Trophoblast cell (in vitro differentiated cells and primary cell): Measurements from ENCODE around the gene CACNA2D3.

ENCODE experiments used
- DNase-seq, 2 donors: peaks; one replicate each; pipeline ENCODE4 v3.0.0-alpha.2; 2016
- H2AFZ ChIP-seq: 2 replicates; pipeline ENCODE4 v1.6.1; 2013; ENCODE audit warnings: low read length, moderate library complexity, mild to moderate bottlenecking; ENCODE audit not compliant: insufficient read depth, poor library complexity
- H2AK5ac ChIP-seq: 2 replicates; pipeline ENCODE4 v1.6.1; 2013; ENCODE audit warnings: mild to moderate bottlenecking, low read length
- H2BK120ac ChIP-seq: 2 replicates; pipeline ENCODE4 v1.6.1; 2013; ENCODE audit warnings: low read length, mild to moderate bottlenecking, moderate library complexity; ENCODE audit not compliant: insufficient read depth, poor library complexity
- H2BK12ac ChIP-seq: 2 replicates; pipeline ENCODE4 v1.6.1; 2013; ENCODE audit warnings: mild to moderate bottlenecking, low read length, moderate library complexity
- H2BK5ac ChIP-seq: 2 replicates; pipeline ENCODE4 v1.6.1; 2013; ENCODE audit warnings: low read length, low read depth, moderate library complexity, mild to moderate bottlenecking; ENCODE audit not compliant: poor library complexity
- H3K14ac ChIP-seq: 2 replicates; pipeline ENCODE4 v1.6.1; 2013; ENCODE audit warnings: mild to moderate bottlenecking, low read length
- H3K18ac ChIP-seq: 2 replicates; pipeline ENCODE4 v1.6.1; 2013; ENCODE audit warnings: mild to moderate bottlenecking, low read length
- H3K23ac ChIP-seq: 2 replicates; pipeline ENCODE4 v1.6.1; 2013; ENCODE audit warnings: low read length
- H3K27ac ChIP-seq: 2 replicates; pipeline ENCODE4 v1.5.1; 2013; ENCODE audit warnings: low read depth, mild to moderate bottlenecking, inconsistent platforms, low read length, moderate library complexity
- H3K27me3 ChIP-seq: 2 replicates; pipeline ENCODE4 v1.6.1; 2013; ENCODE audit warnings: inconsistent platforms, mild to moderate bottlenecking, low read length, moderate library complexity; ENCODE audit not compliant: insufficient read depth
- H3K36me3 ChIP-seq, 2 experiments: 1 replicate in 1 of 2; 2 replicates in 1 of 2; pipeline ENCODE4 v1.6.1; 2013; ENCODE audit warnings: low read length in 2 of 2, mild to moderate bottlenecking in 2 of 2, moderate library complexity in 1 of 2; ENCODE audit not compliant: insufficient read depth in 2 of 2, control insufficient read depth in 1 of 2
- H3K4ac ChIP-seq: 2 replicates; pipeline ENCODE4 v1.6.1; 2013; ENCODE audit warnings: low read depth, mild to moderate bottlenecking, low read length, moderate library complexity
- H3K4me1 ChIP-seq, 2 experiments: 1 replicate in 1 of 2; 2 replicates in 1 of 2; pipeline ENCODE4 v1.6.1; 2013; ENCODE audit warnings: low read length in 2 of 2, mild to moderate bottlenecking in 2 of 2, moderate library complexity in 1 of 2; ENCODE audit not compliant: insufficient read depth in 2 of 2, control insufficient read depth in 1 of 2
- H3K4me2 ChIP-seq: 2 replicates; pipeline ENCODE4 v1.6.1; 2013; ENCODE audit warnings: inconsistent platforms, mild to moderate bottlenecking, low read length, moderate library complexity
- H3K4me3 ChIP-seq: 2 replicates; pipeline ENCODE4 v1.5.1; 2013; ENCODE audit warnings: mild to moderate bottlenecking, low read depth, low read length, inconsistent platforms
- H3K79me1 ChIP-seq: one replicate; pipeline ENCODE4 v1.6.1; 2013; ENCODE audit warnings: low read length
- H3K79me2 ChIP-seq: 2 replicates; pipeline ENCODE4 v1.6.1; 2013; ENCODE audit warnings: low read length, mild to moderate bottlenecking; ENCODE audit not compliant: control insufficient read depth, insufficient read depth, poor library complexity
- H3K9ac ChIP-seq: 2 replicates; pipeline ENCODE4 v1.6.1; 2013; ENCODE audit warnings: mild to moderate bottlenecking, low read length
- H3K9me3 ChIP-seq: 2 replicates; pipeline ENCODE4 v1.6.1; 2013; ENCODE audit warnings: low read depth, mild to moderate bottlenecking, control low read depth, inconsistent platforms, low read length; ENCODE audit not compliant: insufficient read depth
- H4K12ac ChIP-seq: 2 replicates; pipeline ENCODE4 v1.6.1; 2013; ENCODE audit warnings: low read depth, mild to moderate bottlenecking, low read length, moderate library complexity
- H4K8ac ChIP-seq: 2 replicates; pipeline ENCODE4 v1.6.1; 2013; ENCODE audit warnings: low read depth, mild to moderate bottlenecking, low read length, moderate library complexity
- H4K91ac ChIP-seq: one replicate; pipeline ENCODE4 v1.6.1; 2013; ENCODE audit warnings: low read depth, mild to moderate bottlenecking, low read length, moderate library complexity
- WGBS: extraction: QIAGEN DNeasy Blood & Tissue Kit; methylation state at CpG from one replicate; pipeline ENCODE4 v1.1.7; 2013; ENCODE audit warnings: missing lambda C conversion rate; ENCODE audit not compliant: insufficient read length, insufficient coverage; ENCODE audit errors: extremely low coverage; 5-methylcytosine and 5-hydroxymethylcytosine counted together

The CACNA2D3 gene

DNA sequence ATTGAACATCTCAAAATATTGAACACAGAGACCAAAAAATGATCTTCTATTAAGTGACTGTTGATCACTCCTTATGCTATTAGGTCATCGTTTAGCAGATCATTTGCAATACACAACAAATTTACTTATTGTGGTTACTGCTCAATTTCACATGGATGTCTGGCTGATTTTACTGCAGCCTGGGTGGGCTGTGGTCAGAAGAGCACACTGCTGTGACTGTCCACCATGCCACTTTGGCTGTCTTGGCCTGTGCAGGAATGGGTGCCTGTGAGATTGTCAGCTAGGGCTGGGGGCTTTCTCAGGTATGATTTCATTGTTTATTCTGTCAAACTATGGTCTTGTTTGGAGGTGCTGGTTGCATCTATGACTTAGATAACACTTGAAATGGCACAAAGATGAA lies 885.6 kb downstream of the CACNA2D3 start:
- no peak overlapping the region for H2BK5ac ChIP-seq
- WGBS: no CpG with 5 or more reads among the region's 1 CpG
- H3K23ac ChIP-seq: no peak overlapping the region
- H3K36me3 ChIP-seq: no peaks in the 10 kb centered on the region
- no peak overlapping the region for H3K4ac ChIP-seq
- H3K4me2 ChIP-seq: no peak overlapping the region
- no peak overlapping the region for H3K9ac ChIP-seq
- H2BK12ac ChIP-seq: peak overlapping the region; percentile 37
- no peak overlapping the region for H3K18ac ChIP-seq
- no peak overlapping the region for H4K12ac ChIP-seq
- H2BK120ac ChIP-seq: peak overlapping the region; percentile 5
- H2AK5ac ChIP-seq: no peak overlapping the region
- H3K27me3 ChIP-seq: no peaks in the 10 kb centered on the region
- no peak overlapping the region for H3K27ac ChIP-seq
- DNase-seq: no peak
- no peaks in the 10 kb centered on the region for H3K9me3 ChIP-seq
- no peak overlapping the region for H3K14ac ChIP-seq
- H3K4me1 ChIP-seq: peaks cover 8 to 12% of the 10 kb centered on the region in 2 experiments
- no peak overlapping the region for H2AFZ ChIP-seq
- H3K79me2 ChIP-seq: no peaks in the 10 kb centered on the region
- H3K79me1 ChIP-seq: peaks cover 4% of the 10 kb centered on the region
- peak overlapping the region; percentile 26 for H4K91ac ChIP-seq
- H3K4me3 ChIP-seq: no peak overlapping the region
- H4K8ac ChIP-seq: no peak overlapping the region

- H3K36me3 ChIP-seq: peaks cover 0 to 2% of the 10 kb centered on the region in 2 experiments
- no peak overlapping the region for H3K4me3 ChIP-seq
- no peaks in the 10 kb centered on the region for H3K79me2 ChIP-seq
- H3K9ac ChIP-seq: no peak overlapping the region
- peaks cover 7% of the 10 kb centered on the region for H3K79me1 ChIP-seq
- H2AFZ ChIP-seq: no peak overlapping the region
- WGBS: no CpG with 5 or more reads among the region's 4 CpGs
- peaks cover 5 to 12% of the 10 kb centered on the region in 2 experiments for H3K4me1 ChIP-seq
- H3K27me3 ChIP-seq: no peaks in the 10 kb centered on the region
- H4K12ac ChIP-seq: no peak overlapping the region
- no peak for DNase-seq
- H2AK5ac ChIP-seq: no peak overlapping the region
- H3K9me3 ChIP-seq: no peaks in the 10 kb centered on the region
- no peak overlapping the region for H2BK5ac ChIP-seq
- H4K8ac ChIP-seq: no peak overlapping the region
- H2BK120ac ChIP-seq: no peak overlapping the region
- H3K4ac ChIP-seq: no peak overlapping the region
- H2BK12ac ChIP-seq: no peak overlapping the region
- H3K23ac ChIP-seq: no peak overlapping the region
- no peak overlapping the region for H4K91ac ChIP-seq
- H3K27ac ChIP-seq: peak overlapping the region; percentile 26
- H3K14ac ChIP-seq: no peak overlapping the region
- no peak overlapping the region for H3K4me2 ChIP-seq
- H3K18ac ChIP-seq: no peak overlapping the region
These were observed 887.0 kb downstream of the CACNA2D3 start for GRCh38 chr3:55009372-55009771.

- H3K9me3 ChIP-seq: no peaks in the 10 kb centered on the region
- DNase-seq: no peak
- no peak overlapping the region for H3K18ac ChIP-seq
- no peak overlapping the region for H3K14ac ChIP-seq
- H3K4me2 ChIP-seq: no peak overlapping the region
- H3K27me3 ChIP-seq: no peaks in the 10 kb centered on the region
- no peak overlapping the region for H2BK5ac ChIP-seq
- H3K9ac ChIP-seq: no peak overlapping the region
- H3K23ac ChIP-seq: no peak overlapping the region
- H2BK12ac ChIP-seq: no peak overlapping the region
- WGBS: no CpG with 5 or more reads among the region's 4 CpGs
- H3K4ac ChIP-seq: no peak overlapping the region
- H3K4me3 ChIP-seq: no peak overlapping the region
- H3K79me1 ChIP-seq: peaks cover 7% of the 10 kb centered on the region
- no peak overlapping the region for H2BK120ac ChIP-seq
- peak overlapping the region; percentile 35 for H4K91ac ChIP-seq
- no peak overlapping the region for H2AFZ ChIP-seq
- H3K4me1 ChIP-seq: peaks cover 2 to 16% of the 10 kb centered on the region in 2 experiments
- H3K79me2 ChIP-seq: no peaks in the 10 kb centered on the region
- peak overlapping the region; percentile 79 for H2AK5ac ChIP-seq
- H4K12ac ChIP-seq: no peak overlapping the region
- no peak overlapping the region for H3K27ac ChIP-seq
- H4K8ac ChIP-seq: no peak overlapping the region
- peaks cover 0 to 2% of the 10 kb centered on the region in 2 experiments for H3K36me3 ChIP-seq
These were observed 889.7 kb downstream of the CACNA2D3 start for GRCh38 chr3:55012091-55012490.

DNA sequence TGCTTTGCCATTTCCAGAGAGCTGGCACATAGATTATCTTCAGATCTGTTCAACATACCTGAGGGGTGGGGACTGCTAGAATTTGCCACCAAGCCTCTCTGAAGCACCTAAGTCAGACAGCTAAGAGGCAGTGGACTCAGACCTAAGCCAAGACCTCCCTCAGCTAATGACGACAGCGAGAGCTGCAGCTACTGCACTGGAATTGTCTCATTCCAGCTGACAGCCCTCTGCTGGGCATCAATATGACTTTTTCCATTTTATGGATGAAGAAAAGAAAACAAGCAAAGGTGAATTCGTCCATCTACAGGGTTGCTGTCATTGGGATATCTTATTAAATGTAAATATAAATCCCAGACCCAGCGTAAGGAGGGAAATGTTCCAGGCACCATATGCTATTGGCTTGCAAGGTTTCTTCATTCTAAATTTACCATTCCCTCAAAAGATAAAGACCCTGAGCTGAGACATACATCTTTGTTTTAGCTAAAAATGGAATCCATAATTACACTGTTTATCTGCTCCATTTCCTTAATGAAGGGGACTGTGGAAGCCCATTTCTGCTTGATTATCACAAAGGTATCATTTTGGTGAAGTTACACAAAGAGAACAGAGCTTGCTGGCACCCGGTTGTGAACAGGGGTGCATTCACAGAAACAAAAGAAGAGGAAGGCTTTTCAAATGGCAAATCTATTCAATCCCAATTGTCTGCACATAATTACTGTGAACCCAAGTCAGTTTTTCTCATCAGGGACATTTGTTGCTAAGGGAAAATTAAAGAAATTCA lies 891.0 kb downstream of the CACNA2D3 start:
- H3K36me3 ChIP-seq: peaks cover 0 to 2% of the 10 kb centered on the region in 2 experiments
- H4K12ac ChIP-seq: no peak overlapping the region
- no peak overlapping the region for H2AK5ac ChIP-seq
- no CpG with 5 or more reads among the region's 5 CpGs for WGBS
- no peak overlapping the region for H3K23ac ChIP-seq
- H3K4ac ChIP-seq: no peak overlapping the region
- no peak overlapping the region for H3K4me2 ChIP-seq
- no peak overlapping the region for H3K9ac ChIP-seq
- H3K14ac ChIP-seq: no peak overlapping the region
- peaks cover 7% of the 10 kb centered on the region for H3K79me1 ChIP-seq
- no peak overlapping the region for H4K8ac ChIP-seq
- no peak overlapping the region for H3K4me3 ChIP-seq
- no peaks in the 10 kb centered on the region for H3K27me3 ChIP-seq
- H3K79me2 ChIP-seq: no peaks in the 10 kb centered on the region
- H3K27ac ChIP-seq: no peak overlapping the region
- no peak overlapping the region for H2AFZ ChIP-seq
- peaks cover 2 to 16% of the 10 kb centered on the region in 2 experiments for H3K4me1 ChIP-seq
- H3K9me3 ChIP-seq: no peaks in the 10 kb centered on the region
- peak; percentile 48 to 62 for DNase-seq
- H3K18ac ChIP-seq: no peak overlapping the region
- H2BK12ac ChIP-seq: peak overlapping the region; percentile 85
- peak overlapping the region; percentile 2 for H2BK5ac ChIP-seq
- no peak overlapping the region for H2BK120ac ChIP-seq
- H4K91ac ChIP-seq: peak overlapping the region; percentile 7
